ENCODE measurements around the gene SUFU. TPM values are rescaled to one million over a fixed set of nuclear protein-coding genes. Genes with fewer than 3 reads are reported as not detected.

The SUFU gene
- total and polyA plus RNA-seq, 4 donors, result 3.5 to 14.8 (median 9.8) TPM

- DNase-seq (no peak), ATAC-seq (ENCODE audit: insufficient read depth, low FRiP score) (no peak)
- no peak overlapping the region for H3K27ac ChIP-seq (ENCODE audit: low read depth in 1 of 2, low read length in 1 of 2)
- no peak for TF ChIP-seq CTCF (IDR thresholded peaks at IDR 0.05; ENCODE audit: control extremely low read depth, extremely low read depth)
- H3K9ac ChIP-seq (ENCODE audit: insufficient read depth in 1 of 2, low read length in 2 of 2), result no peak overlapping the region
- H3K27me3 ChIP-seq (ENCODE audit: control insufficient read depth in 3 of 3, insufficient read depth in 3 of 3, low read length in 2 of 3), result no peaks in the 10 kb centered on the region
- WGBS, 2 donors, result 68 to 83% methylated on average over 10 of the region's 10 CpGs
- H3K4me3 ChIP-seq, result no peak overlapping the region
- no peaks in the 10 kb centered on the region for H3K9me3 ChIP-seq (ENCODE audit: control insufficient read depth in 4 of 4, insufficient read depth in 3 of 4, low read length in 3 of 4)
- H3K4me1 ChIP-seq (ENCODE audit: control insufficient read depth in 5 of 5, insufficient read depth in 5 of 5, low read length in 5 of 5), result peaks cover 0 to 24% (median 16%) of the 10 kb centered on the region in 5 donors
- peaks cover 0 to 15% (median 3%) of the 10 kb centered on the region in 4 donors for H3K36me3 ChIP-seq (ENCODE audit: control insufficient read depth in 4 of 4, insufficient read depth in 4 of 4, low read length in 4 of 4)
These were observed 106.7 kb downstream of the SUFU start for GRCh38 chr10:102610441-102610887.

DNA sequence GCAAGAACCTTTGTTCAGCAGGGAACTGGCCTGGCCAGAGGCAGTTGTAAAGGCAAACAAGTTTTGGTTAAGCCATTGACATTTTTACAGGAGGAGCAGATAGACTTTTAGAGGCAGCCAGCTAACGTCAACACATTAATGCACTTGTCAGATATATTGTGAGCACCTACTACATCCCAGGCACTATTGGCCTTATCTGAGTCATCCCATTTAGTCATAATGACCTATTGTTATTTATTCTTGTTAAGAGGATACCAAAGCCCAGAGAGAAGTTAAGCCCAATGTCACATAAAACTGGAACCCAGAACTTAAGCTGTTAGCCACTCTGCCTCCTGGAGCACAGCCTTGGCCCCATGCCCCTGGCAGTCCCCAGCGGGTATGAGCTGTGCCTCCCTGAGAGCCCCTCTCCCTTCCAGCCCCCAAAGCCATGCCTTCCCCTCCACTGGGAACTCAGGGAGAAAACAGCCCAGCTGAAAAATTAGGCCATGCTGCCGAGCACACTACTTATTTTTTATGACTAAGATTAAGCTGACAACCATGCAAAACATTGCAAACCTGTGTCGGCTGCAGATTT lies 107.8 kb downstream of the SUFU start:
- Histone ChIP-seq H3K36me3 (ENCODE audit: control insufficient read depth in 4 of 4, insufficient read depth in 4 of 4, low read length in 4 of 4) (peaks cover 0 to 6% (median 5%) of the 10 kb centered on the region in 4 donors), H3K27ac (ENCODE audit: low read depth in 1 of 2, low read length in 1 of 2) (peak overlapping the region in 1 of 2 donors; percentile 71), H3K4me1 (ENCODE audit: control insufficient read depth in 5 of 5, insufficient read depth in 5 of 5, low read length in 5 of 5) (peaks cover 0 to 36% (median 20%) of the 10 kb centered on the region in 5 donors), H3K27me3 (ENCODE audit: control insufficient read depth in 3 of 3, insufficient read depth in 3 of 3, low read length in 2 of 3) (no peaks in the 10 kb centered on the region), H3K9ac (ENCODE audit: insufficient read depth in 1 of 2, low read length in 2 of 2) (no peak overlapping the region), H3K9me3 (ENCODE audit: control insufficient read depth in 4 of 4, insufficient read depth in 3 of 4, low read length in 3 of 4) (no peaks in the 10 kb centered on the region), H3K4me3 (no peak overlapping the region)
- TF ChIP-seq CTCF (IDR thresholded peaks at IDR 0.05; ENCODE audit: control extremely low read depth, extremely low read depth), result no peak
- WGBS, 2 donors, result 72 to 84% methylated on average over 4 of the region's 4 CpGs
- no peak for DNase-seq
- no peak for ATAC-seq (ENCODE audit: insufficient read depth, low FRiP score)

DNA sequence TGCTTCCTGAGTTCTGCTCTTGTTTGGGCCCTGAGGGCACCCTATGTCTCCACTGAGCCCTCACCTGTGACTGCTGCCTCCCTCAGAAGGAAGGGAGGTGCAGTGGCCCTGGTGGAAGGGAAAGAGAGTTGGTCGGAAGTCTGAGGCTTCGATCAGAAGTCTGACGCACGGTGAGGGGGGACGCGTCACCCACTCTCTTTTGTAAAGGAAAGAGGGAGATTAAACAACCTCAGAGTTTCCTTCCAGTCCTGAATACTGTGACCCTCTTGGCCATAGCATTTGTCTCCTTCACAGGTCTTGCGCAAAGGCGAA lies 109.1 kb downstream of the SUFU start:
- peaks cover 0 to 43% (median 27%) of the 10 kb centered on the region in 5 donors for H3K4me1 ChIP-seq (ENCODE audit: control insufficient read depth in 5 of 5, insufficient read depth in 5 of 5, low read length in 5 of 5)
- no peaks in the 10 kb centered on the region for H3K9me3 ChIP-seq (ENCODE audit: control insufficient read depth in 4 of 4, insufficient read depth in 3 of 4, low read length in 3 of 4)
- peaks cover 0 to 13% (median 7%) of the 10 kb centered on the region in 4 donors for H3K36me3 ChIP-seq (ENCODE audit: control insufficient read depth in 4 of 4, insufficient read depth in 4 of 4, low read length in 4 of 4)
- DNase-seq, result no peak
- peak overlapping the region in 1 of 2 donors; percentile 81 for H3K27ac ChIP-seq (ENCODE audit: low read depth in 1 of 2, low read length in 1 of 2)
- H3K9ac ChIP-seq (ENCODE audit: insufficient read depth in 1 of 2, low read length in 2 of 2), result peak overlapping the region in 1 of 2 donors; percentile 61
- ATAC-seq (ENCODE audit: insufficient read depth, low FRiP score), result no peak
- 33 to 60% methylated on average over 8 of the region's 8 CpGs for WGBS, 2 donors
- H3K27me3 ChIP-seq (ENCODE audit: control insufficient read depth in 3 of 3, insufficient read depth in 3 of 3, low read length in 2 of 3), result no peaks in the 10 kb centered on the region
- no peak overlapping the region for H3K4me3 ChIP-seq
- no peak for TF ChIP-seq CTCF (IDR thresholded peaks at IDR 0.05; ENCODE audit: control extremely low read depth, extremely low read depth)

DNA sequence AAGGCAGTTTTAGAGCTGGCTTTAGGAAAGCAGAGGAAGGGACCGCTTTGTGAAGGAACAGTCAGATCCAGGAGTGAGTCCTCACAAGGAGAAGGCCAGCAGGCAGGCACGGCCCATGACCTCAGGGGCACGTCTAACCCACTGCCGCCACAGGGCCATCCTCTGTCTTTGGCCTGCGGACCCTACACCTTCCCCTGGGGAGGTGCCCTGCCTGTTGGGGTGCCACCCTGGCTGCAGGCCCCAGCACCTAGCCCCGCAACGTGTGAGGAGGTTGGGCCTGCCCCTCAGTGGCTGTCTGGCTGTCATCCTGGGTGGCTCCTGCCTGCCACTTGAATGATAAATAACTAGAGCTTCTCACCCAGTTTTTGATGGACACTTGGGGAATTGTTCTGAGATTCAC lies 109.5 kb downstream of the SUFU start:
- 81 to 88% methylated on average over 7 of the region's 7 CpGs for WGBS, 2 donors
- Histone ChIP-seq H3K9ac (ENCODE audit: insufficient read depth in 1 of 2, low read length in 2 of 2) (no peak overlapping the region), H3K36me3 (ENCODE audit: control insufficient read depth in 4 of 4, insufficient read depth in 4 of 4, low read length in 4 of 4) (peaks cover 0 to 13% (median 8%) of the 10 kb centered on the region in 4 donors), H3K27ac (ENCODE audit: low read depth in 1 of 2, low read length in 1 of 2) (peak overlapping the region in 1 of 2 donors; percentile 81), H3K4me1 (ENCODE audit: control insufficient read depth in 5 of 5, insufficient read depth in 5 of 5, low read length in 5 of 5) (peaks cover 0 to 47% (median 31%) of the 10 kb centered on the region in 5 donors), H3K4me3 (no peak overlapping the region), H3K9me3 (ENCODE audit: control insufficient read depth in 4 of 4, insufficient read depth in 3 of 4, low read length in 3 of 4) (no peaks in the 10 kb centered on the region), H3K27me3 (ENCODE audit: control insufficient read depth in 3 of 3, insufficient read depth in 3 of 3, low read length in 2 of 3) (no peaks in the 10 kb centered on the region)
- TF ChIP-seq CTCF (IDR thresholded peaks at IDR 0.05; ENCODE audit: control extremely low read depth, extremely low read depth), result no peak
- ATAC-seq (ENCODE audit: insufficient read depth, low FRiP score) (no peak), DNase-seq (no peak)

Measured in lung (tissue), 12 donors.